Measurements from ENCODE around the gene NCKAP5. TPM values are rescaled to one million over a fixed set of nuclear protein-coding genes. Genes with fewer than 3 reads are reported as not detected.
A peak's percentile ranks its signal among the peaks of the same experiment; 100 is the strongest.

Gene NCKAP5
- total RNA-seq, 1 experiment from 2014 or later: not detected

- H3K9me3 ChIP-seq (replicated peaks): no peaks in the 10 kb centered on the region
- no peak overlapping the region for H3K4me3 ChIP-seq
- H3K4me1 ChIP-seq: no peaks in the 10 kb centered on the region
- H3K36me3 ChIP-seq: no peaks in the 10 kb centered on the region
- H3K27ac ChIP-seq: no peak overlapping the region
- no peaks in the 10 kb centered on the region for H3K27me3 ChIP-seq
- no peak for DNase-seq
Measured at GRCh38 chr2:132896073-132896472, 672.2 kb downstream of the NCKAP5 start.

GRCh38 chr2:132891498-132891897 lies 676.8 kb downstream of the NCKAP5 start:
- no peaks in the 10 kb centered on the region for H3K9me3 ChIP-seq (replicated peaks)
- H3K36me3 ChIP-seq: no peaks in the 10 kb centered on the region
- no peak for DNase-seq
- no peak overlapping the region for H3K27ac ChIP-seq
- no peaks in the 10 kb centered on the region for H3K27me3 ChIP-seq
- no peaks in the 10 kb centered on the region for H3K4me1 ChIP-seq
- no peak overlapping the region for H3K4me3 ChIP-seq

GRCh38 chr2:132886574-132886973 lies 681.7 kb downstream of the NCKAP5 start:
- H3K9me3 ChIP-seq (replicated peaks): no peaks in the 10 kb centered on the region
- DNase-seq: no peak
- no peak overlapping the region for H3K27ac ChIP-seq
- no peak overlapping the region for H3K4me3 ChIP-seq
- no peaks in the 10 kb centered on the region for H3K27me3 ChIP-seq
- H3K36me3 ChIP-seq: no peaks in the 10 kb centered on the region
- H3K4me1 ChIP-seq: no peaks in the 10 kb centered on the region

GRCh38 chr2:132884705-132885104 lies 683.6 kb downstream of the NCKAP5 start:
- Histone ChIP-seq H3K36me3 (no peaks in the 10 kb centered on the region), H3K9me3 (replicated peaks) (no peaks in the 10 kb centered on the region)
- no peak for DNase-seq

GRCh38 chr2:132884292-132884691 lies 684.0 kb downstream of the NCKAP5 start:
- no peaks in the 10 kb centered on the region for H3K4me1 ChIP-seq
- H3K27ac ChIP-seq: no peak overlapping the region
- no peak for DNase-seq
- H3K4me3 ChIP-seq: no peak overlapping the region
- H3K27me3 ChIP-seq: no peaks in the 10 kb centered on the region
- H3K36me3 ChIP-seq: no peaks in the 10 kb centered on the region
- H3K9me3 ChIP-seq (replicated peaks): no peaks in the 10 kb centered on the region

More at GRCh38 chr2:132884705-132885104, 683.6 kb downstream of the NCKAP5 start:
- H3K4me1 ChIP-seq: no peaks in the 10 kb centered on the region
- no peaks in the 10 kb centered on the region for H3K27me3 ChIP-seq
- no peak overlapping the region for H3K4me3 ChIP-seq
- no peak overlapping the region for H3K27ac ChIP-seq

- no peaks in the 10 kb centered on the region for H3K27me3 ChIP-seq
- H3K9me3 ChIP-seq (replicated peaks): no peaks in the 10 kb centered on the region
Measured at GRCh38 chr2:132883430-132883829, 684.8 kb downstream of the NCKAP5 start.

GRCh38 chr2:132881546-132881945 lies 686.7 kb downstream of the NCKAP5 start:
- Histone ChIP-seq H3K4me1 (no peaks in the 10 kb centered on the region), H3K27me3 (no peaks in the 10 kb centered on the region), H3K9me3 (replicated peaks) (no peaks in the 10 kb centered on the region), H3K36me3 (no peaks in the 10 kb centered on the region), H3K27ac (no peak overlapping the region), H3K4me3 (no peak overlapping the region)
- no peak for DNase-seq

More at GRCh38 chr2:132883430-132883829, 684.8 kb downstream of the NCKAP5 start:
- Histone ChIP-seq H3K36me3 (no peaks in the 10 kb centered on the region), H3K4me3 (no peak overlapping the region), H3K4me1 (no peaks in the 10 kb centered on the region), H3K27ac (no peak overlapping the region)
- no peak for DNase-seq

- Histone ChIP-seq H3K36me3 (no peaks in the 10 kb centered on the region), H3K4me3 (no peak overlapping the region), H3K27ac (no peak overlapping the region), H3K27me3 (no peaks in the 10 kb centered on the region), H3K4me1 (no peaks in the 10 kb centered on the region), H3K9me3 (replicated peaks) (no peaks in the 10 kb centered on the region)
- no peak for DNase-seq
Measured at GRCh38 chr2:132877923-132878322, 690.3 kb downstream of the NCKAP5 start.

GRCh38 chr2:132876745-132877391 lies 691.4 kb downstream of the NCKAP5 start:
- no peak overlapping the region for H3K27ac ChIP-seq
- no peaks in the 10 kb centered on the region for H3K27me3 ChIP-seq

GRCh38 chr2:132875193-132875592 lies 693.1 kb downstream of the NCKAP5 start:
- no peak for DNase-seq
- Histone ChIP-seq H3K27me3 (no peaks in the 10 kb centered on the region), H3K4me3 (no peak overlapping the region), H3K36me3 (no peaks in the 10 kb centered on the region), H3K27ac (no peak overlapping the region), H3K4me1 (peaks cover 5% of the 10 kb centered on the region; the same call in 1 of the 2 replicates), H3K9me3 (replicated peaks) (no peaks in the 10 kb centered on the region)

More at GRCh38 chr2:132876745-132877391, 691.4 kb downstream of the NCKAP5 start:
- Histone ChIP-seq H3K9me3 (replicated peaks) (no peaks in the 10 kb centered on the region), H3K4me1 (peaks cover 2% of the 10 kb centered on the region; the same call in 1 of the 2 replicates), H3K4me3 (no peak overlapping the region), H3K36me3 (no peaks in the 10 kb centered on the region)
- DNase-seq: no peak

- H3K27me3 ChIP-seq: no peaks in the 10 kb centered on the region
- H3K4me3 ChIP-seq: no peak overlapping the region
- no peak for DNase-seq
- no peaks in the 10 kb centered on the region for H3K36me3 ChIP-seq
- no peak overlapping the region for H3K27ac ChIP-seq
- H3K4me1 ChIP-seq: peaks cover 5% of the 10 kb centered on the region; the same call in 1 of the 2 replicates
- no peaks in the 10 kb centered on the region for H3K9me3 ChIP-seq (replicated peaks)
Measured at GRCh38 chr2:132873738-132874137, 694.5 kb downstream of the NCKAP5 start.

GRCh38 chr2:132871831-132872230 lies 696.4 kb downstream of the NCKAP5 start:
- H3K9me3 ChIP-seq (replicated peaks): no peaks in the 10 kb centered on the region
- H3K4me3 ChIP-seq: no peak overlapping the region
- no peak overlapping the region for H3K27ac ChIP-seq
- peak; percentile 30 to 43 for DNase-seq
- no peaks in the 10 kb centered on the region for H3K27me3 ChIP-seq
- no peaks in the 10 kb centered on the region for H3K36me3 ChIP-seq
- H3K4me1 ChIP-seq: peaks cover 5% of the 10 kb centered on the region; the same call in 1 of the 2 replicates

- Histone ChIP-seq H3K9me3 (replicated peaks) (no peaks in the 10 kb centered on the region), H3K36me3 (no peaks in the 10 kb centered on the region), H3K4me3 (no peak overlapping the region), H3K27me3 (no peaks in the 10 kb centered on the region), H3K27ac (no peak overlapping the region), H3K4me1 (no peaks in the 10 kb centered on the region)
- no peak for DNase-seq
Measured at GRCh38 chr2:132863961-132864360, 704.3 kb downstream of the NCKAP5 start.

GRCh38 chr2:132860220-132860619 lies 708.0 kb downstream of the NCKAP5 start:
- H3K27ac ChIP-seq: no peak overlapping the region
- H3K36me3 ChIP-seq: no peaks in the 10 kb centered on the region
- H3K4me3 ChIP-seq: no peak overlapping the region
- no peaks in the 10 kb centered on the region for H3K27me3 ChIP-seq
- no peaks in the 10 kb centered on the region for H3K4me1 ChIP-seq
- H3K9me3 ChIP-seq (replicated peaks): no peaks in the 10 kb centered on the region
- DNase-seq: no peak

- no peaks in the 10 kb centered on the region for H3K27me3 ChIP-seq
- H3K36me3 ChIP-seq: no peaks in the 10 kb centered on the region
- H3K4me1 ChIP-seq: no peaks in the 10 kb centered on the region
- no peak overlapping the region for H3K4me3 ChIP-seq
- H3K9me3 ChIP-seq (replicated peaks): no peaks in the 10 kb centered on the region
- DNase-seq: no peak
- H3K27ac ChIP-seq: no peak overlapping the region
Measured at GRCh38 chr2:132859590-132859989, 708.7 kb downstream of the NCKAP5 start.

- Histone ChIP-seq H3K27ac (no peak overlapping the region), H3K27me3 (no peaks in the 10 kb centered on the region), H3K4me3 (no peak overlapping the region), H3K36me3 (no peaks in the 10 kb centered on the region), H3K4me1 (no peaks in the 10 kb centered on the region), H3K9me3 (replicated peaks) (no peaks in the 10 kb centered on the region)
- DNase-seq: no peak
Measured at GRCh38 chr2:132857319-132857718, 710.9 kb downstream of the NCKAP5 start.

All from SJCRH30 (cell line).